ENCODE results near the gene SLC26A8. TPM values are rescaled to one million over a fixed set of nuclear protein-coding genes. Genes with fewer than 3 reads are reported as not detected.
"Not testable (repeated sequence)": the region's sequence is repeated elsewhere in the genome, so short reads cannot be mapped to it uniquely, and the experiment has no call there.

The SLC26A8 gene
- polyA plus RNA-seq, 1 donor, result 0.22 TPM

GRCh38 chr6:35945650-35946025 lies 78.8 kb downstream of the SLC26A8 start:
- DNase-seq (ENCODE audit: low read depth), result no peak

GRCh38 chr6:35943390-35943789 lies 81.1 kb downstream of the SLC26A8 start:
- DNase-seq (ENCODE audit: low read depth), result no peak

- no peak for DNase-seq (ENCODE audit: low read depth)
These were observed 82.1 kb downstream of the SLC26A8 start for GRCh38 chr6:35942355-35942754.

DNA sequence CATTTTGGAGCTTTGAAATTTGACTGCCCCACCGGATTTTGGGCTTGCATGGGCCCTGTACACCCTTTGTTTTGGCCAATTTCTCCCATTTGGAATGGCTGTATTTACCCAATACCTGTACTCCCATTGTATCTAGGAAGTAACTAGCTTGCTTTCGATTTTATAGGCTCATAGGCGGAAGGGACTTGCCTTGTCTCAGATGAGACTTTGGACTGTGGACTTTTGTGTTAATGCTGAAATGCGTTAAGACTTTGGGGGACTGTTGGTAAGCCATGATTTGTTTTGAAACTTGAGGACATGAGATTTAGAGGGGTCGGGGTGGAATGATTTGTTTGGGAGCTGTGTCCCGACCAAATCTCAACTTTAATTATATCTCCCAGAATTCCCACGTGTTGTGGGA lies 83.3 kb downstream of the SLC26A8 start:
- DNase-seq (ENCODE audit: low read depth), result not testable (repeated sequence)

- DNase-seq (ENCODE audit: low read depth), result not testable (repeated sequence)
These were observed 84.4 kb downstream of the SLC26A8 start for GRCh38 chr6:35940014-35940413.

GRCh38 chr6:35939259-35939658 lies 85.2 kb downstream of the SLC26A8 start:
- not testable (repeated sequence) for DNase-seq (ENCODE audit: low read depth)

GRCh38 chr6:35936681-35937359 lies 87.6 kb downstream of the SLC26A8 start:
- no peak for DNase-seq (ENCODE audit: low read depth)

GRCh38 chr6:35935469-35935868 lies 89.0 kb downstream of the SLC26A8 start:
- DNase-seq (ENCODE audit: low read depth), result no peak

DNA sequence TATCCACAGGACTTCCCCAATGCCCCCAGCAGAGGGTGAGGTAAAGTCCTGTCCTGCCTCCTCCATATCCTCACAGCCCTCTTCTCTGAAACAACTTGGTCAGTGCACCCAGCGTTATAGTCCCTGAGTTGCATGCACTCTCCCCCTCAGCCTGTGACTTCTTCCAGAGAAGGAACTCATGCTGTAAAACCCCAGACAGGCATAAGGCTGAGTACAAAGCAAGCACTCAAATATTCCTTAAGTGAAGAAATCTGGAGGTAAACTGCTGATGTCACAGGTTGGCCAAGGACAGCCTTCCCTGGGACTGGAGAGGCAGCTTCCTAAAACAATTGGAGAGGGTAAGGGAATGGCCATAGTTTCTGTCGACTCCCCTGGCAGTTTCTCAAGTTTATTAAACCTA lies 90.6 kb downstream of the SLC26A8 start:
- DNase-seq (ENCODE audit: low read depth), result no peak

- DNase-seq (ENCODE audit: low read depth), result not testable (repeated sequence)
These were observed 92.6 kb downstream of the SLC26A8 start for GRCh38 chr6:35931873-35932272.

- DNase-seq (ENCODE audit: low read depth), result no peak
These were observed 93.3 kb downstream of the SLC26A8 start for GRCh38 chr6:35931120-35931561.

GRCh38 chr6:35929601-35930000 lies 94.8 kb downstream of the SLC26A8 start:
- no peak for DNase-seq (ENCODE audit: low read depth)

GRCh38 chr6:35926509-35927215 lies 97.8 kb downstream of the SLC26A8 start:
- DNase-seq (ENCODE audit: low read depth), result no peak

DNA sequence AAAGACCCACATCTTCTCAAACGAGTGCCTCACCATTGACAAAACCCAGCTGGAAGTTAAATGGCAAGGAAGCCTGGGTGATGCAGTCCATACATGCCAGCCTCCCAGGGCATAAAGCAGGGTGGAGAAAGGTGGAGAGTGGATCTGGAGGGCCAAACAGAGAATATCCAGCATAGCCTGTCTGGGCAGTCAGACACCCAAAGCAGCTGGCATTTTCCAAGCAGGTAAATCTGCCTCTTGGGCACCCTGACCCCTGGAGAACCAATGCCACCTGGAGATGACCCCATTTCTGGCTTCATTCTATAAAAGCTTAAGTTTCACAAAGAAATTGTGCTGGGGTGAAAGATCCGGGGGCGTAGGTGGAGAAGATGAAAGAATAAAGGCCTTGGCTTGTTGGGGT lies 98.5 kb downstream of the SLC26A8 start:
- DNase-seq (ENCODE audit: low read depth), result no peak

DNA sequence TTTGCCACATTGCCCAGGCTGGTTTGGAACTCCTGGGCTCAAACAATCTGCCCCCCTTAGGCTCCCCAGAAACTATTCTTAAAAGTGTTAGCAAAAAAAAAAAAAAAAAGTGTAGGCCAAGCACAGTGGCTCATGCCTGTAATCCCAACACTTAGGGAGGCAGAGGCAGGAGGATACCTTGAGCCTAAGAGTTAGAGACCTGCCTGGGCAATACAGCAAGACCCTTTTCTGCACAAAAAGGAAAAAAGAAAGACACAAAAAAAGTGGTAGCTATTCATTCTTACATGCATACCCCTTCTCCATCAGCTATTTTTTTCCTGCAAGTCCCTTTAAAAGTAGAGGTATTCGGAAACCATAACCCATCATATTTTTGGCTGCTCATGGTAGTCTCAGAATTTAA lies 100.3 kb downstream of the SLC26A8 start:
- no peak for DNase-seq (ENCODE audit: low read depth)

DNA sequence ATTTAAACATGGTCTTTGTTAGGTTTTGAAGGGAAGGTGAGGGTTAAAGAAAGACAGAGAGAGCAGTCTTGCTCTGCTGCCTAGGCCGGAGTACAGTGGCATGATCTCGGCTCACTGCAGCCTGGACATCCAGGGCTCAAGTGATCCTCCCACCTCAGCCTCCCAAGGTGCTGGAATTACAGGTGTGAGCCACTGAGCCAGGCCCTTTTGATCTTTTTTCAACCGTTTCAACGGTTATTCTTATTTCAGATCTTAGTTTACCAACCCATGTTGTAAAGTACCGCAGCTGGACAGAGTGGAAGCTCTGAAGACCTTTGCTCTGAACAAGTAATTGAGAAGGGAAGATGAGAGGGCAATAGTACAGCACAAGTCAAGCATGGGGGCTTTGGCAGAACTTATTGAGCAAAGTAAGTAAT lies 102.3 kb downstream of the SLC26A8 start:
- DNase-seq (ENCODE audit: low read depth), result no peak

DNA sequence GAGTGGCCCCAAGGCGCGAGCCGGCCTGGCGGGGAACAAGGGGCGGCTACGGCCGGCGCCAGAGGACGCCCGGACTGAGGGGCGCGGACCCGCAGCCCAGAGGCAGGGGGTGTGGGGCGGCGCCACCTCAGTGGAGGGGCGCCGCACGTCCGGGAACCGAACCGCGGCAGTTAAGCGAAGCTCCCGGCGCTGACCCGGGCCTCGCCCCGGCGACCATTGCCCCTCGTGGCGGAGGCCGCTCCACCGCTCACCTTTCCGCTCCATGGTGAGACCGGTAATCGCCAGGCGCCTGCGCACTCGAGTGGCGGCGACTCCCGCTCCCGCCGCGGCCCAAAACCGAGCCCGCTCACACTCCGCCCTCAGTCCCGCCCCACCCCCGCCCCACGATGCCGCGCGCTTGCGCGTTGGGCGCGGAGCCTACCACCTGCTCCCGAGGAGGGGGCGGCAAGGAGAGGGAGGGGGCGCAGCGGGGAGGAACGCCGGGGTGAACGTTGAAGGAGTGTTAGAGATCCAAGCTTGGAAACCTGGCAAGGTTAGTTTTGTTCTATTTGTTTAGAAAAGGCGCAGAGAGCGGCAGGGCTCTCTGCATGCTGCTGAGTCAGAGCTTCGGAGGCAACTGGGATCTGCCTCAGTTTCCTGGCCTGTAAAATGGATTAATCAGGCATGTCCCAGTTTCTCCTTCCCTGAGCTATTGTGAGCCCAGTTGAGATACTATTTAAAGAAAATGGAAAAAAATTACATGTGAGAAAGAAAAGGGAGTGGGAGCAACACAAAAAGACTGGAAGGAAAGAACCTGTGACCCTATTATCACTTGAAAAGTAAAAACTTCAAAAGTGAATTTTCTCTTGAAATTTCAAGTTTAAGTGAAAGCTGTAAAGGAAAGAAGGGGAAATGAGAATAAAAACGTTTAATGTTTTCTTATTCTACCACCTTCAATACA lies 103.4 kb downstream of the SLC26A8 start, which contains the start of gene SRPK1:
Gene SRPK1 (minus strand): TSS at position 306 of the 940 bp plus-strand sequence. CDS start 42 bp downstream, at position 264.
- DNase-seq (ENCODE audit: low read depth), result peak; percentile 17

- no peak for DNase-seq (ENCODE audit: low read depth)
These were observed 104.4 kb downstream of the SLC26A8 start for GRCh38 chr6:35919827-35920751.

DNA sequence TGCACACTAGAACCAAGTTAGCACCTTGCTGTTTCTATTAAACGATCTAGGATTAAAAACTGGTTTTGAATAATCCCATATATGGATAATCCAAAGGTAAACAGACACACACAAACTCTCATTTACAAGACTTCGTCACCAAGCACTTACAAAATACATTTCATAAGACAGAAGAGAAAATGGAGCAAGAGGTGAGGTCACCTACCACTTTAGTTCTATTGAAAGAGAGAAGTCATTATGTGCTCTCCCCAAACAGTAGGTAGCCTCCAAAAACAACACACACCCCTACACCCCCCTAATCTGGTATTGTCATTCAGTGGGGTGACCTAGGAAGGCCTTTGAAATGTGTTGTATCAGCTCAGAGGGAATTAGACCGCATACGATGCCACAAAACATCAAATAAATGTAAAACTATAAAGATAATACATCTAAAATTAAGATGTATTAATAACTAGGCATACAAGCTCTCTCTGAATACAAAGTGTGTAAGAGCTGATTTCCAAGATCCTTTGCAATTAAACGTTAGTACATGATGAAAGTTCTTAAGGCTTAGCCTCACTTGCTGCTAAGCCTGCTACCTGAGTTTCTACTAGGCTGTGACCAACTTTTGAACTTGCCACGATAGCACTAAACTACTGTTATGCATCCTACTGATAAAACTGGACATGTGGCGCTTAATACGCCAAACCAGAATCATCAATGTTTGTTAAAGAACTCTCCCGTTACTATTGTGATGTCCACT lies 105.2 kb downstream of the SLC26A8 start:
- no peak for DNase-seq (ENCODE audit: low read depth)

DNA sequence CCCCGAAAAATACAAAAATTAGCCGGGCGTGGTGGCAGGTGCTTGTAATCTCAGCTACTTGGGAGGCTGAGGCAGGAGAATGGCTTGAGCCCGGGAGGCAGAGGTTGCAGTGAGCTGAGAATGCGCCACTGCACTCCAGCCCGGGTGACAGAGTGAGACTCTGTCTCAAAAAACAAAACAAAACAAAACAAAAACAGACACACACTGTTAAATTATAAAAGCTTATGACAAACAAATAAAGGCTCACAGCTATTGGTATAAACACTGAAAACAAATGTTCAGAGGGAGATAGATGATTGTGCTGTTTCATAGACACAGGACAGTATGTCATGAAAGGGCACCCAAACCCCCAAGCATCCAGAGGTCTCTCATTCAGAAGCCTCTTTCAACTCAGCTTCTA lies 107.5 kb downstream of the SLC26A8 start:
- DNase-seq (ENCODE audit: low read depth), result not testable (repeated sequence)

Measured in forelimb muscle (tissue), 1 donor.